ENCODE results near the gene FAM181A. TPM values are rescaled to one million over a fixed set of nuclear protein-coding genes. Genes with fewer than 3 reads are reported as not detected.

Gene FAM181A
- total RNA-seq, 4 donors from 2014 or later: not detected

GRCh38 chr14:93884950-93885349 lies 42.2 kb upstream of the FAM181A start:
- Histone ChIP-seq H3K27me3 (no peaks in the 10 kb centered on the region), H3K36me3 (no peaks in the 10 kb centered on the region), H3K27ac (no peak overlapping the region), H3K4me3 (no peak overlapping the region), H3K4me1 (peaks cover 0 to 5% (median 0%) of the 10 kb centered on the region in 4 donors), H3K9me3 (no peaks in the 10 kb centered on the region)
- TF ChIP-seq CTCF (IDR thresholded peaks at IDR 0.05) (no peak), POLR2A (IDR thresholded peaks at IDR 0.05) (no peak)
- no peak for DNase-seq

DNA sequence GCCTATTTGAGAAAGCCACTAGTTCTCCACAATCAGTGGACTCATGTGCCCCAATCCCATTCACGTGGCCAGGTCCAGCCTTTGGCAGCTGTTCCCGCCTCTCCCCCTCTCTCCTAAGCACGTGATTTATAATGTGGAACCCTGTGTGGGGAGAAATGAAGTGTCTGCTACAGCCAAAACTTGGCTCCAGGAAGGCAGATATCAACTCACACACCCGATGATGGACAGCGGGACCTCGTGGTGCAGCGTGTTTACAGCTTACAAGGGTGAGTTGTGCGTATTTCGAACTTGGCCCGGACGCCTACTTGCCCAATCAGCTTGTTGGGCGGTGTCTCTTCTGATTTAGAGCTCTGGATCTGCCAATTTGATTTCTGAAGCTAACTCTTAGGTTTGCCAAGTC lies 38.1 kb upstream of the FAM181A start:
- no peak for DNase-seq
- no peaks in the 10 kb centered on the region for H3K27me3 ChIP-seq
- H3K4me3 ChIP-seq: no peak overlapping the region
- TF ChIP-seq CTCF (IDR thresholded peaks at IDR 0.05): no peak
- no peak for TF ChIP-seq POLR2A (IDR thresholded peaks at IDR 0.05)
- H3K4me1 ChIP-seq: no peaks in the 10 kb centered on the region
- no peak overlapping the region for H3K27ac ChIP-seq
- H3K9me3 ChIP-seq: no peaks in the 10 kb centered on the region
- no peaks in the 10 kb centered on the region for H3K36me3 ChIP-seq

DNA sequence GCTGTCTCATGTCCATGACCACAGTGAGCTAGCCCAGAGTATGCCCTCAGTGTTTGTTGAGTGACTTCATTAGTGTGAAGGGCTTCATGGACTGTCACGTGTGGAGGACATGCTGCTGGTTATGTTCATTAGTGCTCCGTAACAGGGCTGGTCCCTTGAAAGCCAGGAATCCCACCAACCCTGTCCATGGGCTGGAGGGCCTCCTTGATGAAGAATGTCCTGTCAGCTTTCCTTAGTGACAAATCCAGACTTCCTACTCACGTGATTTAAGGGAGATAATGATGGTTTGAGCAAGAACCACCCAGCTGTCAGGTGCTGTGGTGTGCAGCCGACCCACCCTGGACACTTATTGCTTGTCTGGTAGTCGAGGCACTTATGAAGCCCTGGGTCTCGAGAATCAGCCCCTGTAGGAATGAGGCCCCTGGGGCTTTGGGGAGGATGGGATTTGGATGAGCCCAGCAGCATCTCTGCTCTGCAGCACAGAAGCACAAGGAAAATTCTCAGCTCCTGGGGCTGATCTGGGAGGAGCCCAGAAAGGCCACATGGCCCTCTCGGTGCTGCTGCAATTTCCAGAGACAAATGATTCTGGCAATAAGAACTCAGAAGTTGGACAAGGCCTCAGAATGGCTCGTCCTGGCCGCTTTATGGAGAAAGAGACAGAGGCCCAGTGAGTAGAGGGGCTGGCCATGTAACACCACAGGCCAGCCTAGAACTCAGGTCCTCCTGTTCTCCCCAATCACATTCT lies 37.2 kb upstream of the FAM181A start:
- Histone ChIP-seq H3K27me3 (no peaks in the 10 kb centered on the region), H3K4me3 (no peak overlapping the region), H3K27ac (no peak overlapping the region), H3K9me3 (no peaks in the 10 kb centered on the region), H3K4me1 (no peaks in the 10 kb centered on the region), H3K36me3 (no peaks in the 10 kb centered on the region)
- DNase-seq: no peak
- TF ChIP-seq POLR2A (IDR thresholded peaks at IDR 0.05): no peak
- TF ChIP-seq CTCF (IDR thresholded peaks at IDR 0.05): no peak

- no peak for TF ChIP-seq POLR2A (IDR thresholded peaks at IDR 0.05)
- no peak for TF ChIP-seq CTCF (IDR thresholded peaks at IDR 0.05)
- H3K9me3 ChIP-seq: no peaks in the 10 kb centered on the region
- no peak overlapping the region for H3K27ac ChIP-seq
- H3K4me3 ChIP-seq: no peak overlapping the region
- H3K4me1 ChIP-seq: no peaks in the 10 kb centered on the region
- no peaks in the 10 kb centered on the region for H3K27me3 ChIP-seq
- no peak for DNase-seq
- H3K36me3 ChIP-seq: no peaks in the 10 kb centered on the region
Measured at GRCh38 chr14:93891756-93892504, 35.2 kb upstream of the FAM181A start.

GRCh38 chr14:93892505-93892839 lies 34.7 kb upstream of the FAM181A start:
- Histone ChIP-seq H3K27me3 (no peaks in the 10 kb centered on the region), H3K4me3 (no peak overlapping the region), H3K27ac (no peak overlapping the region), H3K36me3 (no peaks in the 10 kb centered on the region), H3K9me3 (no peaks in the 10 kb centered on the region), H3K4me1 (no peaks in the 10 kb centered on the region)
- no peak for DNase-seq
- no peak for TF ChIP-seq CTCF (IDR thresholded peaks at IDR 0.05)
- TF ChIP-seq POLR2A (IDR thresholded peaks at IDR 0.05): no peak

All from Peyer's patch (tissue), 4 donors.